Measurements from ENCODE around the gene SHISAL2A.

DNA sequence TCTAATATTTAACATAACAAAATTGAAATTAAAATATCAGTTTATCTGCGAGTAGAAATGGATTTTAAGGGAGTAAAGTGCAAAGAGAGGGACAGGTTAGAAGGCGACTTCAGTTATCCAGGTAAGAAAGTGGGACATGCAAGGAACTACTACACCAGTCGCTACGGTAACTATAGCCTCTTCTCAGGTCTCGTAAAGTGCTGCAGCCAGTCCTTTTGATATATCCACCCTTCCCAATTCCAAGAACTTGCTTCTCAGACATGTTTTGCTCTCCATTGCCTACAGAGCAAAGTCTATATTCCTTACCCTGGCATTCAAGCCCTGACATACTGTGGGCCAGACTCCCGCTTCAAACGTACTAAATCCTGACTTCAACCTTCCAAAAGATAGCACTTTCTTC, 62.7 kb downstream of the SHISAL2A start:
- TF ChIP-seq CTCF (IDR thresholded peaks at IDR 0.05): no peak
- TF ChIP-seq MEF2A (IDR thresholded peaks at IDR 0.05; ENCODE audit: borderline replicate concordance, low read depth): no peak
- TF ChIP-seq MAX (IDR thresholded peaks at IDR 0.05; ENCODE audit: low read depth): no peak
- TF ChIP-seq, protein P1, sequence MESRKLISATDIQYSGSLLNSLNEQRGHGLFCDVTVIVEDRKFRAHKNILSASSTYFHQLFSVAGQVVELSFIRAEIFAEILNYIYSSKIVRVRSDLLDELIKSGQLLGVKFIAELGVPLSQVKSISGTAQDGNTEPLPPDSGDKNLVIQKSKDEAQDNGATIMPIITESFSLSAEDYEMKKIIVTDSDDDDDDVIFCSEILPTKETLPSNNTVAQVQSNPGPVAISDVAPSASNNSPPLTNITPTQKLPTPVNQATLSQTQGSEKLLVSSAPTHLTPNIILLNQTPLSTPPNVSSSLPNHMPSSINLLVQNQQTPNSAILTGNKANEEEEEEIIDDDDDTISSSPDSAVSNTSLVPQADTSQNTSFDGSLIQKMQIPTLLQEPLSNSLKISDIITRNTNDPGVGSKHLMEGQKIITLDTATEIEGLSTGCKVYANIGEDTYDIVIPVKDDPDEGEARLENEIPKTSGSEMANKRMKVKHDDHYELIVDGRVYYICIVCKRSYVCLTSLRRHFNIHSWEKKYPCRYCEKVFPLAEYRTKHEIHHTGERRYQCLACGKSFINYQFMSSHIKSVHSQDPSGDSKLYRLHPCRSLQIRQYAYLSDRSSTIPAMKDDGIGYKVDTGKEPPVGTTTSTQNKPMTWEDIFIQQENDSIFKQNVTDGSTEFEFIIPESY (IDR thresholded peaks at IDR 0.05; ENCODE audit: borderline replicate concordance, low read depth): no peak
- TF ChIP-seq REST (IDR thresholded peaks at IDR 0.05; ENCODE audit: low read depth, low read length): no peak
- TF ChIP-seq RCOR1 (IDR thresholded peaks at IDR 0.05; ENCODE audit: low read length): no peak
- no peak for TF ChIP-seq POLR2AphosphoS5 (IDR thresholded peaks at IDR 0.05; ENCODE audit: low read depth, low read length)
- no peak for TF ChIP-seq MXI1 (IDR thresholded peaks at IDR 0.05; ENCODE audit: low read depth, low read length)
- TF ChIP-seq ELF1 (IDR thresholded peaks at IDR 0.05): no peak
- no peak for TF ChIP-seq YY1 (IDR thresholded peaks at IDR 0.05; ENCODE audit: low read depth)
- no peak for TF ChIP-seq NRF1 (IDR thresholded peaks at IDR 0.05; ENCODE audit: low read depth, low read length)
- TF ChIP-seq TCF12 (IDR thresholded peaks at IDR 0.05): no peak
- no peak for TF ChIP-seq EP300 (IDR thresholded peaks at IDR 0.05; ENCODE audit: borderline replicate concordance in 1 of 2, low read depth in 1 of 2, low read length in 1 of 2)

Data from SK-N-SH (cell line).